C4-2B (cell line): ENCODE data around the gene SREBF1.

Source experiments
- CTCF ChIP-seq: fragments of 450-650 bp; conservative IDR thresholded peaks from 2 replicates; pipeline ENCODE4 v1.5.1; 2017; ENCODE audit warnings: mild to moderate bottlenecking
- ZFX ChIP-seq: fragments of 450-650 bp; IDR thresholded peaks from 2 replicates; pipeline ENCODE4 v1.6.1; 2017

- TF ChIP-seq CTCF (no peak), ZFX (no peak)
These were observed 19.2 kb upstream of the SREBF1 start for GRCh38 chr17:17855976-17856375.
